Thymus (tissue), 11 donors: Measurements from ENCODE around the gene ZBTB20. TPM values are rescaled to one million over a fixed set of nuclear protein-coding genes. Genes with fewer than 3 reads are reported as not detected.

Experiments used
- DNase-seq, 9 donors: peaks; one replicate each; pipeline ENCODE4 v3.0.0-alpha.2; 2013; ENCODE audit warnings: low spot score in 9 of 9, low read depth in 6 of 9, missing footprints in 1 of 9
- H3K27ac ChIP-seq, 2 donors: one replicate each; pipeline ENCODE4 v1.5.1; 2013; ENCODE audit warnings: control low read depth in 1 of 2, low read depth in 1 of 2, low read length in 1 of 2, mild to moderate bottlenecking in 1 of 2, moderate library complexity in 1 of 2
- H3K27me3 ChIP-seq, 2 donors: one replicate each; pipeline ENCODE4 v1.5.1; 2013; ENCODE audit warnings: low read length in 1 of 2; ENCODE audit not compliant: control insufficient read depth in 2 of 2, insufficient read depth in 1 of 2
- H3K36me3 ChIP-seq, 2 donors: one replicate each; pipeline ENCODE4 v1.5.1; 2013; ENCODE audit warnings: low read length in 1 of 2, mild to moderate bottlenecking in 1 of 2, moderate library complexity in 1 of 2; ENCODE audit not compliant: control insufficient read depth in 2 of 2, insufficient read depth in 2 of 2
- H3K4me1 ChIP-seq, 2 donors: one replicate each; pipeline ENCODE4 v1.5.1; 2013; ENCODE audit warnings: low read length in 2 of 2; ENCODE audit not compliant: control insufficient read depth in 2 of 2, insufficient read depth in 2 of 2
- H3K4me3 ChIP-seq, 2 donors: one replicate each; pipeline ENCODE4 v1.5.1; 2013; ENCODE audit warnings: low read length in 2 of 2, control low read depth in 1 of 2, mild to moderate bottlenecking in 1 of 2
- H3K9me3 ChIP-seq, 2 donors: one replicate each; pipeline ENCODE4 v1.5.1; 2013; ENCODE audit warnings: low read length in 1 of 2, mild to moderate bottlenecking in 1 of 2; ENCODE audit not compliant: control insufficient read depth in 2 of 2, insufficient read depth in 1 of 2
- WGBS: extraction: QIAGEN DNeasy Blood & Tissue Kit; methylation state at CpG from one replicate; pipeline ENCODE4 v1.1.7; 2013; 5-methylcytosine and 5-hydroxymethylcytosine counted together
- polyA plus RNA-seq: library from polyadenylated mRNA; stranded (reverse); fragments of 200-250 nt; gene quantifications from one replicate; pipeline ENCODE4 v1.2.3, GENCODE V29; 2013
- total RNA-seq: library from RNA; stranded (reverse); fragments of 120-200 nt; gene quantifications from one replicate; pipeline ENCODE4 v1.2.4, GENCODE V29; 2013
- donor health status: healthy.

Gene ZBTB20
- total and polyA plus RNA-seq, 2 donors: 1.2 to 8.9 TPM

DNA sequence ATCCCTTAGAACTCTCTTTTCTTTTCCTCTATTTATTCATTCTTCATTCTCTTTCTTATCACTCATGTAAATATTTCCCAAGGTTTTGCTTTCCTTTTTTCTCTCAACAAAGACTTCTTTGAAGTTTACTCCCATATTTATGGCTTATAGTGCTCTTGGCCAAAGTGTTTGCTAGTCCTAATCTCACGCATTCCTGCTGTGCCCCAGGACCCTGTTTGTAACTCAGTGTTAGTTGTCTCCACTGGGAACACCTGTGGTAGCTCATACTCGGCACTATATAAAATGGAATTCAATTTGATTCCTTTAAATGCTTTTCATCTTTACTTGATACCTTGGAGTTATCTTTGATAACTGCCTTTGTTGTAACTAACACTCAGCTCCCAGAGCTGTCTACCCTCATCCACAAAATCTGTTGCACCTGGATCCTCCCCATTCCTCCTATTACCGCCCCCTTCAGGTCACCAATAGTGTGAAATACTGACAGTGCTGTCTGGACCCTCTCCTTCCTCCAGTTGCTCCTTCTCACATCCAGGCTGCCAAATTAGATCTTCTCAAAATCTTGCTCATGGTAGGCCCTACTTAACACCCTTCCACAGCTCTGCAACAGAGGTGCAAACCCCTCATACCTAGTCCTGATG is 776.4 kb downstream of the ZBTB20 start:
- 32% methylated on average over 3 of the region's 3 CpGs for WGBS
- H3K27ac ChIP-seq: no peak overlapping the region

GRCh38 chr3:114365909-114366308 is 781.2 kb downstream of the ZBTB20 start:
- no peak for DNase-seq
- Histone ChIP-seq H3K4me3 (no peak overlapping the region), H3K4me1 (no peaks in the 10 kb centered on the region), H3K36me3 (no peaks in the 10 kb centered on the region), H3K27ac (no peak overlapping the region), H3K27me3 (no peaks in the 10 kb centered on the region), H3K9me3 (no peaks in the 10 kb centered on the region)
- 97% methylated on average over 3 of the region's 3 CpGs for WGBS

More for the DNA sequence above, 776.4 kb downstream of the ZBTB20 start:
- no peak for DNase-seq
- Histone ChIP-seq H3K4me1 (no peaks in the 10 kb centered on the region), H3K36me3 (no peaks in the 10 kb centered on the region), H3K9me3 (no peaks in the 10 kb centered on the region), H3K4me3 (no peak overlapping the region), H3K27me3 (no peaks in the 10 kb centered on the region)

GRCh38 chr3:114364806-114365654 is 782.1 kb downstream of the ZBTB20 start:
- H3K27me3 ChIP-seq: no peaks in the 10 kb centered on the region
- no peaks in the 10 kb centered on the region for H3K9me3 ChIP-seq
- WGBS: 58% methylated on average over 6 of the region's 6 CpGs
- no peaks in the 10 kb centered on the region for H3K4me1 ChIP-seq
- no peaks in the 10 kb centered on the region for H3K36me3 ChIP-seq
- H3K27ac ChIP-seq: no peak overlapping the region
- no peak overlapping the region for H3K4me3 ChIP-seq
- DNase-seq: no peak

DNA sequence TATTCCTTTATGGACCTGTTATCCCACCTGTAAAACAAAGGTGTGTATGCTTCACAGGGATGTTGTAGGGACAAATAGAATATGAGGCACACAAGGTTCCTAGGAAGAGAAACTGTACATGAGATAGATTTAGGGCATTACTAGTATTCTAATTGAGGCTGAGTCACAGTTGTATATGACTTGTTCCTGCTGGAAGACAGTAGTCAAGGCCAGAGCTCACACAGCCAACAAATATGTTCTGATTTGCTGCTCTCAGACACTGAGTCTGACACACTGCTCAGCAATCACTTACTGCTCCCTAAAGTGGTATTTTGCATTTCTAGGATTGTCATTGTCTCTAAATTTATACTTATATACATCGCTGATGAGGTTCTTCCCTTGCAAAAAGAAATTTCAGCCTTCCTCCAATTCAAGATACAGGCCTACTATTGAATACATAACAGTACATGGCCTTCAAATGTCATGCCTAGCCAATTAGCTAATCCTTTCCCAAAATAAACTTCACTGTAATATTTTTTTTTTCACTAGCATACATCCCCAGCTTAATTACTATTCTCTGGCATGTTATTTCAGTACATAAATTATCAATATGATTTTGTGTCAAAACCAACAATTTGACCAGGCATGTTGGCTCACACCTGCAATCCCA is 783.4 kb downstream of the ZBTB20 start:
- 96% methylated on average over 1 of the region's 1 CpG for WGBS
- DNase-seq: no peak
- no peak overlapping the region for H3K27ac ChIP-seq
- H3K9me3 ChIP-seq: no peaks in the 10 kb centered on the region
- no peak overlapping the region for H3K4me3 ChIP-seq
- no peaks in the 10 kb centered on the region for H3K36me3 ChIP-seq
- H3K27me3 ChIP-seq: no peaks in the 10 kb centered on the region
- no peaks in the 10 kb centered on the region for H3K4me1 ChIP-seq

DNA sequence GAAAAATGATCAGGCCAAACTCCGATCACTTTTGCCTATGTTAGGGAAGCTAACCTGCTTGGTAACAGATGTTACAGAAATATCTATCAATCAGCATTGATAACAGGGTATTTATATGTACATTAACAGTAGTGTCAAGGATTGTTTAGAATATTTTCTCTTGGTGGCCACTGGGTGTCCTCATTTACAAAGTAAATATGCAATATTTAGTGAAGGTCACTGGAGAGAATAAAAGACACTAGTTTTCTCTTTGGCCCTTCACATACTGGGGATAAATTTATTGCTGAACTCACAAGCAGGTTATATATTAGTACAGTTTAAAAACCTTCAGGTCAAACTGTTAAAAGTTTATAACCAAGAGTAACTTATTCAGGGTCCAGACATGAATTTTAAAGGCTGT is 784.3 kb downstream of the ZBTB20 start:
- Histone ChIP-seq H3K27me3 (no peaks in the 10 kb centered on the region), H3K27ac (no peak overlapping the region), H3K4me1 (no peaks in the 10 kb centered on the region), H3K36me3 (no peaks in the 10 kb centered on the region), H3K9me3 (no peaks in the 10 kb centered on the region), H3K4me3 (no peak overlapping the region)
- 97% methylated on average over 1 of the region's 1 CpG for WGBS
- peak in 1 of 9 donors; percentile 2 for DNase-seq

DNA sequence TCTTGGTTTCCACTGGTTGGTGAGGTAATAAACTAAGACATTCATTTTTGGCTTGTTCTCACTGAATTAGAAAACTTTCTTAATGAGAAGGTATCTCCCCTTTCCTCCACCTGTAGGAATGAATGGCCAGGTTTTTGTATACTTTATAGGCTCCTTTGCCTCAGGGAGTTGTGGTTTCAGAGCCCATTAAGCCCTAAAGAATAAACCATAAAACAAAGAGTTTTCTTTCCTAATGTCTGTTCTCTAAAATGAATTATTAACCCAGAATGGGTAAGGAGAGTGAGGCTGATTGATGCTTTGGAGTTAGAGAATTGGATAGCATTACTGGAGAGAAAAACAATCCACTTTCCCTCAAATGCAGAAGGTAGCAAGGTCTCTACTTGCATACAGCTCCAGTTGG is 785.7 kb downstream of the ZBTB20 start:
- no peaks in the 10 kb centered on the region for H3K9me3 ChIP-seq
- H3K27ac ChIP-seq: no peak overlapping the region
- no peak for DNase-seq
- no peaks in the 10 kb centered on the region for H3K27me3 ChIP-seq
- no peaks in the 10 kb centered on the region for H3K36me3 ChIP-seq
- H3K4me3 ChIP-seq: no peak overlapping the region
- no peaks in the 10 kb centered on the region for H3K4me1 ChIP-seq

DNA sequence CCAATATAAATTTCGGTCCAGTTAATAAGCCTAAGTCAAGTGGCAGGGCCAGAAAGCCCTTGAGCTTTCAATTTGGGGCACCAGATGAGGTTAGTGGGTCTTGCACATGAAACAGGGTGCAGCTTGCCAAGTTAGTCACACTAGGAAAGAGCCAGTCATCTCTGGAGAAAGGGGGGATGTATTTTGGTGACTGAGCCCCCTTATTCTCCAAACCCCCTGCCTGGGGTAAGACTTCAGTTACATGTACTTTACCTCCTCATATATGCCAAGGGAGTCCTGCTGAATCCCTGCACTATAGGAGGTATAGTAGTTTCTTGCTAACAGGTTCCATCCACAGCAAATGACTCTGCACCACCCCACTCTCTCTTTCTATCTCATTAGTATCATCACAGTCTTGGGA is 790.6 kb downstream of the ZBTB20 start:
- no peak for DNase-seq
- Histone ChIP-seq H3K27ac (no peak overlapping the region), H3K4me3 (no peak overlapping the region), H3K27me3 (no peaks in the 10 kb centered on the region), H3K36me3 (no peaks in the 10 kb centered on the region), H3K4me1 (no peaks in the 10 kb centered on the region), H3K9me3 (peaks cover 0 to 4% of the 10 kb centered on the region in 2 donors)
- 98% methylated on average over 1 of the region's 1 CpG for WGBS

DNA sequence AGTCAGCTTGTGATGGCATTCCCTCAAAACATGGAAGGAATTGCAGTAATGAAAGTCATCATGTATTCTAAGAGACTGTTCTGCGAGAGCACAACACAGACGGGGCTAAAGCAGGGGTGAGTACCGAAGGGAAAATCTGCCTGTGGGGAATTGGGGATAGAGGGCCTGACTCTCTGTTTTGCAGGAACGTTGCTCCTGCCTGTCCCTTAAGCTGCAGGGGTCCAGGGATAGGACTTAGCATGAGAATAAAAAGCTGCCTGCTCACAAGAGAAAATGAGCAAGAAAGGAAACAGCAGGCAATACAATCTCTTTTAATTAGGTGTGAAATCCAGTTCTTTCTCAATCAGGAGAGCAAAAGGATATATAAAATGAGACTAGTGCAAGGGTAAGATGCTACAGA is 791.0 kb downstream of the ZBTB20 start:
- no peak overlapping the region for H3K27ac ChIP-seq
- H3K4me1 ChIP-seq: no peaks in the 10 kb centered on the region
- H3K36me3 ChIP-seq: no peaks in the 10 kb centered on the region
- peaks cover 0 to 9% of the 10 kb centered on the region in 2 donors for H3K9me3 ChIP-seq
- WGBS: 95% methylated on average over 4 of the region's 4 CpGs
- no peaks in the 10 kb centered on the region for H3K27me3 ChIP-seq
- DNase-seq: no peak
- H3K4me3 ChIP-seq: no peak overlapping the region

DNA sequence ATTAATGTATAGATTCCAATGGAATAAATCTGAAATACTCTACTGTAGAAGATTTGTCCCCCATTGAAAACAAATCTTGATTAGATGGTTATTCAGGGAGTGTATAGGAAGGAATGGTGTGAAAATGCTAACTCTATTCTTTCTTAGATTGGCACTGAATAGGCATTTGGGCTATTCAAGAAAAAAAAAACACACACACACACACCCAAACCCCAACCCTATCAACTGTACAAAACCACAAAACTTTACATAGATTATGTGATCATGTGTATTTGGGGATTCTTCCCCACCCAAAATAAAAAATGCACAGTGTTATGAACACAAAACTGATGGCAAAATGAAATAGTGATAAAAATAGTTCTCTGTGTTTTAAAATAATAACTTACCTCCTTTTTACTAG is 791.4 kb downstream of the ZBTB20 start:
- Histone ChIP-seq H3K27ac (no peak overlapping the region), H3K36me3 (no peaks in the 10 kb centered on the region), H3K4me3 (no peak overlapping the region), H3K27me3 (no peaks in the 10 kb centered on the region), H3K4me1 (no peaks in the 10 kb centered on the region), H3K9me3 (peaks cover 0 to 12% of the 10 kb centered on the region in 2 donors)
- DNase-seq: no peak
